WI38 (cell line): ENCODE results near the gene GAR1.

Source experiments
- H3K4me3 ChIP-seq: 2 replicates; pipeline ENCODE4 v1.5.1; 2011; ENCODE audit warnings: low read depth, mild to moderate bottlenecking, control low read depth, low read length
- CTCF ChIP-seq: IDR thresholded peaks from 2 replicates; pipeline ENCODE4 v1.5.1; 2012; ENCODE audit warnings: low read depth, mild to moderate bottlenecking, control low read depth, low read length

The GAR1 gene

GRCh38 chr4:109864134-109864533, 48.6 kb downstream of the GAR1 start:
- no peak overlapping the region for H3K4me3 ChIP-seq
- no peak for TF ChIP-seq CTCF

- no peak for TF ChIP-seq CTCF
Measured at GRCh38 chr4:109870061-109870460, 54.5 kb downstream of the GAR1 start.

GRCh38 chr4:109872065-109872464, 56.5 kb downstream of the GAR1 start:
- TF ChIP-seq CTCF = no peak
- no peak overlapping the region for H3K4me3 ChIP-seq

More at GRCh38 chr4:109870061-109870460, 54.5 kb downstream of the GAR1 start:
- no peak overlapping the region for H3K4me3 ChIP-seq

GRCh38 chr4:109872950-109873656, 57.5 kb downstream of the GAR1 start:
- H3K4me3 ChIP-seq = no peak overlapping the region
- no peak for TF ChIP-seq CTCF

GRCh38 chr4:109873791-109874514, 58.4 kb downstream of the GAR1 start:
- H3K4me3 ChIP-seq = no peak overlapping the region
- TF ChIP-seq CTCF = no peak
